H9 (cell line): Measurements from ENCODE around the gene KAT7. TPM values are rescaled to one million over a fixed set of nuclear protein-coding genes. Genes with fewer than 3 reads are reported as not detected.

Experiments
- DNase-seq: peaks from one replicate; pipeline ENCODE4 v3.0.0-alpha.2; 2017
- H2AFZ ChIP-seq: one replicate; pipeline ENCODE4 v1.6.1; 2013; ENCODE audit warnings: mild to moderate bottlenecking, low read length, control low read depth, moderate library complexity
- H2AK5ac ChIP-seq: 2 replicates; pipeline ENCODE4 v1.6.1; 2013; ENCODE audit warnings: low read length, control low read depth, mixed read lengths; ENCODE audit not compliant: insufficient read length
- H2BK120ac ChIP-seq: one replicate; pipeline ENCODE4 v1.6.1; 2013; ENCODE audit warnings: low read depth, mild to moderate bottlenecking, low read length, control low read depth, inconsistent platforms; ENCODE audit not compliant: poor library complexity, severe bottlenecking
- H2BK12ac ChIP-seq: 2 replicates; pipeline ENCODE4 v1.6.1; 2013; ENCODE audit warnings: low read length, control low read depth, mixed read lengths, low read depth; ENCODE audit not compliant: insufficient read length
- H2BK15ac ChIP-seq: 2 replicates; pipeline ENCODE4 v1.6.1; 2013; ENCODE audit warnings: low read depth, low read length, control low read depth
- H2BK20ac ChIP-seq: one replicate; pipeline ENCODE4 v1.6.1; 2013; ENCODE audit warnings: low read depth, mild to moderate bottlenecking, low read length, control low read depth, inconsistent platforms; ENCODE audit not compliant: poor library complexity, severe bottlenecking
- H2BK5ac ChIP-seq: 2 replicates; pipeline ENCODE4 v1.6.1; 2013; ENCODE audit warnings: low read length, control low read depth, mixed read lengths; ENCODE audit not compliant: insufficient read length
- H3K14ac ChIP-seq: 2 replicates; pipeline ENCODE4 v1.6.1; 2013; ENCODE audit warnings: low read length, control low read depth; ENCODE audit not compliant: insufficient read depth
- H3K18ac ChIP-seq: 2 replicates; pipeline ENCODE4 v1.6.1; 2013; ENCODE audit warnings: low read depth, mild to moderate bottlenecking, mixed read lengths, low read length, control low read depth; ENCODE audit not compliant: insufficient read length
- H3K23ac ChIP-seq: 2 replicates; pipeline ENCODE4 v1.6.1; 2013; ENCODE audit warnings: low read length, control low read depth, mixed read lengths, low read depth; ENCODE audit not compliant: insufficient read length
- H3K23me2 ChIP-seq: 2 replicates; pipeline ENCODE4 v1.6.1; 2013; ENCODE audit warnings: low read depth, mild to moderate bottlenecking, mixed read lengths, low read length, control low read depth; ENCODE audit not compliant: insufficient read length, poor library complexity, severe bottlenecking
- H3K27ac ChIP-seq: 2 replicates; pipeline ENCODE4 v1.5.1; 2013; ENCODE audit warnings: low read length, control low read depth, mixed read lengths, low read depth; ENCODE audit not compliant: insufficient read length
- H3K27me3 ChIP-seq: 2 replicates; pipeline ENCODE4 v1.6.1; 2013; ENCODE audit warnings: low read length, control low read depth, inconsistent platforms; ENCODE audit not compliant: insufficient read depth
- H3K4ac ChIP-seq: 2 replicates; pipeline ENCODE4 v1.6.1; 2013; ENCODE audit warnings: low read depth, mild to moderate bottlenecking, control low read depth, inconsistent platforms, low read length, moderate library complexity
- H3K4me1 ChIP-seq: 2 replicates; pipeline ENCODE4 v1.6.1; 2013; ENCODE audit warnings: low read length, control low read depth, inconsistent platforms; ENCODE audit not compliant: insufficient read depth
- H3K4me2 ChIP-seq: 2 replicates; pipeline ENCODE4 v1.6.1; 2013; ENCODE audit warnings: low read length, control low read depth, mixed read lengths; ENCODE audit not compliant: insufficient read length, insufficient read depth
- H3K56ac ChIP-seq: 2 replicates; pipeline ENCODE4 v1.6.1; 2013; ENCODE audit warnings: low read depth, mild to moderate bottlenecking, mixed read lengths, low read length, control low read depth; ENCODE audit not compliant: insufficient read length
- H3K79me1 ChIP-seq: 2 replicates; pipeline ENCODE4 v1.6.1; 2013; ENCODE audit warnings: low read depth, mild to moderate bottlenecking, moderate library complexity, low read length, control low read depth, inconsistent platforms; ENCODE audit not compliant: insufficient read depth, poor library complexity, severe bottlenecking
- H3K79me2 ChIP-seq: 2 replicates; pipeline ENCODE4 v1.6.1; 2013; ENCODE audit warnings: low read length, control low read depth, inconsistent platforms; ENCODE audit not compliant: insufficient read depth
- H3K9ac ChIP-seq: 2 replicates; pipeline ENCODE4 v1.6.1; 2013; ENCODE audit warnings: low read length, control low read depth, mixed read lengths; ENCODE audit not compliant: insufficient read length; ENCODE audit errors: extremely low read depth
- H3K9me3 ChIP-seq: one replicate; pipeline ENCODE4 v1.6.1; 2013; ENCODE audit warnings: low read depth, low read length, inconsistent platforms; ENCODE audit not compliant: control insufficient read depth
- H3T11ph ChIP-seq: one replicate; pipeline ENCODE4 v1.6.1; 2013; ENCODE audit warnings: mild to moderate bottlenecking, low read length, control low read depth, inconsistent platforms
- H4K20me1 ChIP-seq: one replicate; pipeline ENCODE4 v1.6.1; 2013; ENCODE audit not compliant: control insufficient read depth, insufficient read length, insufficient read depth
- H4K5ac ChIP-seq: 2 replicates; pipeline ENCODE4 v1.6.1; 2013; ENCODE audit warnings: low read depth, mild to moderate bottlenecking, mixed read lengths, low read length, control low read depth; ENCODE audit not compliant: insufficient read length
- H4K8ac ChIP-seq: replicated peaks from 2 replicates; pipeline ENCODE4 v1.6.1; 2013; ENCODE audit warnings: low read length, control low read depth, mixed read lengths, low read depth; ENCODE audit not compliant: insufficient read length
- H4K91ac ChIP-seq: 2 replicates; pipeline ENCODE4 v1.6.1; 2013; ENCODE audit warnings: low read depth, mild to moderate bottlenecking, moderate library complexity, mixed read lengths, low read length, control low read depth; ENCODE audit not compliant: insufficient read length
- H3K27ac Mint-ChIP-seq, 3 experiments: 2 replicates in 2 of 3; 3 replicates in 1 of 3; pipeline ENCODE4 v1.8.0; 2020 to 2021; ENCODE audit warnings: mixed read lengths in 3 of 3, mild to moderate bottlenecking in 1 of 3, moderate library complexity in 1 of 3
- H3K27me3 Mint-ChIP-seq: 2 replicates; pipeline ENCODE4 v1.8.0; 2021; ENCODE audit warnings: low read depth, mild to moderate bottlenecking, moderate library complexity, mixed read lengths
- H3K36me3 Mint-ChIP-seq, 3 experiments: 2 replicates in 2 of 3; 3 replicates in 1 of 3; pipeline ENCODE4 v1.8.0; 2020 to 2021; ENCODE audit warnings: low read depth in 3 of 3, mixed read lengths in 3 of 3; ENCODE audit not compliant: insufficient read depth in 1 of 3
- H3K4me1 Mint-ChIP-seq, 2 experiments: 2 replicates each; pipeline ENCODE4 v1.8.0; 2020; ENCODE audit warnings: mixed read lengths in 2 of 2
- H3K4me3 Mint-ChIP-seq, 2 experiments: 2 replicates in 1 of 2; 3 replicates in 1 of 2; pipeline ENCODE4 v1.8.0; 2020 to 2021; ENCODE audit warnings: mild to moderate bottlenecking in 2 of 2, mixed read lengths in 2 of 2, moderate library complexity in 1 of 2
- H3K9me3 Mint-ChIP-seq, 2 experiments: 2 replicates in 1 of 2; 3 replicates in 1 of 2; pipeline ENCODE4 v1.8.0; 2020; ENCODE audit warnings: mild to moderate bottlenecking in 2 of 2, mixed read lengths in 2 of 2, moderate library complexity in 1 of 2
- WGBS: extraction: QIAGEN DNeasy Blood & Tissue Kit; methylation state at CpG from one replicate; pipeline ENCODE4 v1.1.7; 2013; ENCODE audit warnings: missing lambda C conversion rate, low lambda C conversion rate, mixed read lengths; ENCODE audit not compliant: insufficient read length; ENCODE audit errors: extremely low coverage; 5-methylcytosine and 5-hydroxymethylcytosine counted together
- total RNA-seq: library from RNA; stranded (reverse); gene quantifications from 2 replicates; pipeline ENCODE4 v1.2.1, GENCODE V29; 2021
- TF ChIP-seq, protein P1 (sequence below): fragments of 200-600 bp; sonication (generic); conservative IDR thresholded peaks from 3 replicates; pipeline ENCODE4 v1.8.0; 2021; ENCODE audit warnings: antibody characterized with exemption, mild to moderate bottlenecking

Gene KAT7
- total RNA-seq, 1 experiment from 2014 or later, result 93.1 TPM

DNA sequence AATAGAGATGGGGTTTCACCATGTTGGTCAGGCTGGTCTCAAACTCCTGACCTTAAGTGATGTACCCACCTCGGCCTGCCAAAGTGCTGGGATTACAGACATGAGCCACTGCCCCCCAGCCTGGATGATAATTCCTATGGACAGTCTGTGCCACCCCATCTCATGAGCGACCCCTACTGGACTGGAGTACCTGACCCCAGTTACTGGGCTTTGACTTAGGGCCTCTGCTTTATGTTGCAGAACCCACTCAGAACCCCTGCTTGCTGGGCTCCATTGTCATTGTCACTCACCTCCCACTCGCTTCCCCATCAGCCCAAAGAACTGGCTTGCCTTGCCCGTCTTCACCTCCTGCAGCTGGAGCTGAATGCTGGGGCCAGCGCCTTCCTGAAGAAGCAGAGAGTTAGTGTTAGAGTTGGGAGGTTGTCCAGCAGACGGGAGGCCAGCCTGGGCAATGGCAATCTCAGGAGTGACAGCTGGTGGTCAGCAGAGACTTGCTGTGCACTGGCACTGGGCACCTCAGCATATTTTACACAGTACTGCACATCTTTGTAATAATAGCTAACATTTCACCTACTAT lies 55.4 kb downstream of the KAT7 start:
- H4K20me1 ChIP-seq, result peaks cover 2% of the 10 kb centered on the region
- H2BK15ac ChIP-seq, result no peak overlapping the region
- H3K9ac ChIP-seq, result no peak overlapping the region
- H2BK12ac ChIP-seq, result no peak overlapping the region
- no peak overlapping the region for H2BK120ac ChIP-seq
- DNase-seq, result peak; percentile 72
- peaks cover 9 to 16% of the 10 kb centered on the region in 2 experiments for H3K4me1 Mint-ChIP-seq
- H3T11ph ChIP-seq, result no peak overlapping the region
- no peak overlapping the region for H3K56ac ChIP-seq
- H3K4ac ChIP-seq, result no peak overlapping the region
- no peaks in the 10 kb centered on the region for H3K27me3 ChIP-seq
- no peaks in the 10 kb centered on the region for H3K79me2 ChIP-seq
- peaks cover 4 to 15% (median 7%) of the 10 kb centered on the region in 3 experiments; a peak in 4 of 7 replicates for H3K36me3 Mint-ChIP-seq
- no peak overlapping the region for H3K23ac ChIP-seq
- no peaks in the 10 kb centered on the region for H3K9me3 Mint-ChIP-seq
- no peaks in the 10 kb centered on the region for H3K23me2 ChIP-seq
- H3K14ac ChIP-seq, result no peak overlapping the region
- no peaks in the 10 kb centered on the region for H3K4me1 ChIP-seq
- H4K91ac ChIP-seq, result no peak overlapping the region
- H3K79me1 ChIP-seq, result no peaks in the 10 kb centered on the region
- no CpG with 5 or more reads among the region's 6 CpGs for WGBS
- 0 out of 7 replicates have a peak overlapping the region, but pooled peaks of 1 of the 3 experiments have one; percentile 13 for H3K27ac Mint-ChIP-seq
- no peak overlapping the region for H2AFZ ChIP-seq
- H4K8ac ChIP-seq, result no peak overlapping the region
- H3K4me3 Mint-ChIP-seq, result no peak overlapping the region
- no peak overlapping the region for H2AK5ac ChIP-seq
- no peaks in the 10 kb centered on the region for H3K9me3 ChIP-seq
- H2BK5ac ChIP-seq, result no peak overlapping the region
- H3K18ac ChIP-seq, result no peak overlapping the region
- H4K5ac ChIP-seq, result no peak overlapping the region
- TF ChIP-seq, protein P1, sequence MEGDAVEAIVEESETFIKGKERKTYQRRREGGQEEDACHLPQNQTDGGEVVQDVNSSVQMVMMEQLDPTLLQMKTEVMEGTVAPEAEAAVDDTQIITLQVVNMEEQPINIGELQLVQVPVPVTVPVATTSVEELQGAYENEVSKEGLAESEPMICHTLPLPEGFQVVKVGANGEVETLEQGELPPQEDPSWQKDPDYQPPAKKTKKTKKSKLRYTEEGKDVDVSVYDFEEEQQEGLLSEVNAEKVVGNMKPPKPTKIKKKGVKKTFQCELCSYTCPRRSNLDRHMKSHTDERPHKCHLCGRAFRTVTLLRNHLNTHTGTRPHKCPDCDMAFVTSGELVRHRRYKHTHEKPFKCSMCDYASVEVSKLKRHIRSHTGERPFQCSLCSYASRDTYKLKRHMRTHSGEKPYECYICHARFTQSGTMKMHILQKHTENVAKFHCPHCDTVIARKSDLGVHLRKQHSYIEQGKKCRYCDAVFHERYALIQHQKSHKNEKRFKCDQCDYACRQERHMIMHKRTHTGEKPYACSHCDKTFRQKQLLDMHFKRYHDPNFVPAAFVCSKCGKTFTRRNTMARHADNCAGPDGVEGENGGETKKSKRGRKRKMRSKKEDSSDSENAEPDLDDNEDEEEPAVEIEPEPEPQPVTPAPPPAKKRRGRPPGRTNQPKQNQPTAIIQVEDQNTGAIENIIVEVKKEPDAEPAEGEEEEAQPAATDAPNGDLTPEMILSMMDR, result peak; percentile 81
- no peaks in the 10 kb centered on the region for H3K27me3 Mint-ChIP-seq
- no peak overlapping the region for H3K4me2 ChIP-seq
- H3K27ac ChIP-seq, result no peak overlapping the region
- no peak overlapping the region for H2BK20ac ChIP-seq
